ENCODE measurements around the gene MPHOSPH9.
"Not testable (repeated sequence)": the region's sequence is repeated elsewhere in the genome, so short reads cannot be mapped to it uniquely, and the experiment has no call there.

The MPHOSPH9 gene

DNA sequence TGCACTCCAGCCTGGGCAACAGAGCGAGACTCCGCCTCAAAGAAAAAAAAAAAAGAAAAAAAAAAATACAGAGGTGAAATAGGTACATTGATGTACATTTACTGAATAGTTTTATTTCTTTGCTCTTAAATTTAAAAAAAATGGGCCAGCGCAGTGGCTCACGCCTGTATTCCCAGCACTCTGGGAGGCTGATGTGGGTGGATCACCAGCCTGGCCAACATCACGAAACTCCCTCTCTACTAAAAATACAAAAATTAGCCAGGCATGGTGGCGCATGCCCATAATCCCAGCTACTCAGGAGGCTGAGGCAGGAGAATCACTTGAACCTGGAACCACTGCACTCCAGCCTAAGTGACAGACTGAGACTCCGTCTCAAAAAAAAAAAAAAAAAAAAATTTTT lies 25.1 kb downstream of the MPHOSPH9 start:
- DNase-seq: not testable (repeated sequence)

DNA sequence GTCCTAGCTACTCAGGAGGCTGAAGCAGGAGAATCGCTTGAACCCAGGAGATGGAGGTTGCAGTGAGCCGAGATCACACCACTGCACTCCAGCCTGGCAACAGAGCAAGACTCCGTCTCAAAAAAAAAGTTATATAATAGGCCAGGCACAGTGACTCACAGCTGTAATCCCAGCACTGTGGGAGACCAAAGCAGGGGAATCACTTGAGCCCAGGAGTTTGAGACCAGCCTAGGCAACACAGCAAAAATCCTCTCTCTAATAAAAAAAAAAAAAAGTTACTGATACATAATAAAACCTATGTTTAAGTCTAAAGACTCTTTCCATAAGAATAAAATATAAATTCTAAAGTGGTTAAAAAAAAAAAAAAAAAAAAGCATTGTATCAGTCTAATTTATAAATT lies 26.1 kb downstream of the MPHOSPH9 start:
- DNase-seq: not testable (repeated sequence)

DNA sequence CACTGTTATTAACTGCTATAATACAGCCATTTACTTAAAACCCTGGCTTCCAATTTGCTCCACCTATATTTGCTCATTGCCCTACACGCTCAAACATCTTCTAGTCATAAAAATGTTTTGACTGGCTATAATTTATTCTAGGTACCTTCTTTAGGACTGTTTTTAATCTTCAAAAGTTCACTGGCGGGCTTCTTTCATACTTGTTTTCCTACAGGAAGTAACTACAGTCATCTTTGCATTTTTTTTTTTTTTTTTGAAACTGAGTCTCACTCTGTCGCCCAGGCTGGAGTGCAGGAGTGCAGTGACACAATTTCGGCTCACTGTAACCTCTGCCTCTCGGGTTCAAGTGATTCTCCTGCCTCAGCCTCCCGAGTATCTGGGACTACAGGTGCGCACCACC lies 32.5 kb downstream of the MPHOSPH9 start:
- peak; percentile 32 for DNase-seq

DNA sequence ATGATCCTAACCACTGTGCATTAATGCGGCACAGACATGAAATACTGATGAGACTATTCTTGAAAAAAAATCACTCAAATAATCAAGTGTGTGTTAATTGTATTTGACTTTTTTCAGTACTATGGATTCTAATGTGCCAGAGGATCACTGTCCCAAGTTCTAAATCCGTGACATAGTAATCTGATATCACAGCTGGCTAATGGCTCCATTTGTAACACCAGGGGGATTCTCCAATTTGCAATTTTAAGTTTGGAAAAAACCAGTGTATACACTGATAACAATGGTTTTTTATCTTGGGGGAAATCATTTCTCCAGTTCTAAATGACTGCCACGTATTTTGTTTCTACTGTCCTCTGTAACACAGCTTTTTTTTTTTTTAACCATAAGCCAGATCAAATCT lies 33.0 kb downstream of the MPHOSPH9 start:
- no peak for DNase-seq

DNA sequence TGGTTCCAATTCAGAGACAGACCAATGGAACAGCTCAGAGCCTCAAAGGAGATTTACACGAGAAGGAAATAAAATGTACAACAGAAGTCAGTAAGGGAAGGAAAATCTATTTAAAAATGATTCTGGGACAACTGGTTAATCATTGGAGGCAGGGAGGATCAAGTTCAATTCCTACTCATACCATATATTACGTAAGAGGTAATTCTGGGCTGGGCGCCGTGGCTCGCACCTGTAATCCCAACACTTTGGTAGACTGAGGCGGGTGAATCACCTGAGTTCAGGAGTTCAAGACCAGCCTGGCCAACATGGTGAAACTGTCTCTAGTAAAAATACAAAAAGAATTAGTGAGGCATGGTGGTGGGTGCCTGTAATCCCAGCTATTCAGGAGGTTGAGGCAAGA lies 45.3 kb downstream of the MPHOSPH9 start:
- DNase-seq: no peak

DNA sequence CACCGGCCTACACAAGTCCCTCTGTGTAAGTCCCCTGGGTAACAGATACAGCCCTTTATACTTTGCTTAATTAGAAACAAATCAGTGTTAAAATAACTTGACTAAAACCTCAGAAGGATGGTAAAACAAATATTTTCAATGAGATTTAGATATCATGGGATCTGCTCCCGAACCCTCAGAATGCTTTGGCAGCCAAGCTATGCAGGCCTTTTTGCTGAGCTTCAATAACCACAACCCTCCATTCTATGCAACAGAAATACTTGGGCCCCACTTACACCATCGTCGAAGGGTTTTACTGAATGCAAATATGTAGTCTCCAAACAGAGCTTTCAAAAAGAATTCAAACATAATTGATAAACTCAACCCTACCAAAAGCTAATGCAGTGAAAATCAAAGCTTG lies 52.8 kb downstream of the MPHOSPH9 start:
- DNase-seq: no peak

DNA sequence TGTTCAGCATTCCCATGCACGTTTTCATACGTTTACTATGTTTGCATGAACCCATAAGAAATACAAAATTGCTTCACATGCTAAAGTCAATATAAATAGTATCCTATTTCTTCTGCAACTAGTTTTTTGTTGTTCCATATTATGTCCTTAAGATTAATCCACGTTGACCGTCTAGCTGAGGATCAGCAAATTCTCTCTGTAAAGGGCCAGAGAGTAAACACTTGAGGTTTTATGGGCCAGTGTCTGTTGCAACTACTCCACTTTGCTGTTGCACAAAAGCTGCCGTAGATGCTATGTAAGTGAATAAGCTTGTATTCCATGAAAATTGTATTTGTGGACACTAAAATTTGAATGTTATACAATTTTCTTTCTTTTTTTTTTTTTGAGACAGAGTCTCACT lies 61.0 kb downstream of the MPHOSPH9 start:
- no peak for DNase-seq

DNA sequence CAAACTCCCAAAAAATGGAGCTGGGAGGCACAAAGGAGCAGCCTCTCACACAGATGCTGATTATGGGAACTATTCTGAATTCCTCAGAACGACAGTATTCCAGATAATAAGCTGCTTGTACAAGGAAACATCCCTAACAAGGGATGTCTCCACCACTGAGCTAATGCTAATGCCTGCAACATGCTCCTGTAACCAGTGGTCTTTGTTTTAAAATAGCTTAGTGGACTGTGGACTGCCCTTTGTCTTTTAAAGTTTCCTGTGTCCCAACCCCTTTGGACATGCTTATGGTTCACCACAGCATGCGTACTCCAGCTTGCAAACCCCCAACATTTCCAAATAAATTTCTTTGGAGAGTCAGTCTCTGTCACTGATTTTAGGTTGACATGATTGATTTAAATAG lies 65.6 kb downstream of the MPHOSPH9 start:
- DNase-seq: no peak

DNA sequence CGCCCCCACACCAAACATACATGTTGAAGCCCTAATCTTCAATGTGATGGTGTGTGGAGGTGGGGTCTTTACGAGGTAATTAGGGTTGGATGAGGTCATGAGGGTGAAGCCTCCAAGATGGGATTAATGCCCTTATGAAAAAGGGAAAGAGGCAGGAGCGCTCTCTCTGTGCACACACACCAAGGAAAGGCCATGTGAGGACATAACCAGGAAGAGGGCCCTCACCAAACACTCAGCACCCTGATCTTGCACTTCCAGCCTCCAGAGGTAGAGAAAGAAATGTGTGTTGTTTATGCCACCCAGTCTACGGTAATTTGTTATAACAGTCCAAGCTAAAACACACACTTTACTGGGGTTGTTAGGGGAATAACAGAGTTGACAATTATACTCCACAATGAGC lies 67.4 kb downstream of the MPHOSPH9 start:
- DNase-seq: no peak

DNA sequence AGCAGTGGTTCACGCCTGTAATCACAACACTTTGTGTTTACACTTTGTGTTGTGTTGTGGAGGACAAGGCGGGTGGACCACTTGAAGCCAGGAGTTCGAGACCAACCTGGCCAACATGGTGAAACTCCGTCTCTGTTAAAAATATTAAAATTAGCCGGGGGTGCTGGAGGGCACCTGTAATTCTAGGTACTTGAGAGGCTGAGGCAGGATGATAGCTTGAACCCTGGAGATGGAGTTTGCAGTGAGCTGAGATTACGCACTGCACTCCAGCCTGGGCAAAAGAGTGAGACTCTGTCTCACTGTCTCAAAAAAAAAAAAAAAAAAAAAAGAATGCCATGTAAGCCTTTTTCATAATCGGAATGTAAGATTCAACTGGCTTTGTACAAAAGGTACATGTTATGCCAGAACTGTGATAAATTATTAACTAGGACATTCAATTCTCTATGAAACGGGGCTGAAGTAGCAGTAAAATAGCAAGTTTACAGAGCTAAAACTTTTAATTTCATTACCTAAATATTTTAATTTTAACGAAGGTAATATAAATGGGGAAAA lies 68.2 kb downstream of the MPHOSPH9 start:
- no peak for DNase-seq

DNA sequence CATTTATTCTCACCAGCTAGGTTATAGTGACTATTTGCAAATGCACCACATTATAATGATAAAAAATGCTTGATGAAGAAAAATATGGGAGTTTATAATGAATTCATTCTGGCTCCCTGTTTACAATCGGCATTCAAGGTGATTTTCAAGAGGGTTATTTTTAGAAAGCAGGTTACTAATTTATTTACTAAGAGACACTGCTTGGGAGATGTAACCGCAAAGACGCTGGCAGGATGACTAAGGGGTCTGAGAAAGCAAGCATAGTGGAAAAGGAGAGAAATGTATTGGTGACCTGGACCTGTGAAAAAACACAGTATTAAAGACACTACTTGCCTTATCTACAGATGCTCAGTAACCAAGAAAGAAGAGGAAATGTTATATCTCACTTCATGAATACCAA lies 68.7 kb downstream of the MPHOSPH9 start:
- DNase-seq: no peak

DNA sequence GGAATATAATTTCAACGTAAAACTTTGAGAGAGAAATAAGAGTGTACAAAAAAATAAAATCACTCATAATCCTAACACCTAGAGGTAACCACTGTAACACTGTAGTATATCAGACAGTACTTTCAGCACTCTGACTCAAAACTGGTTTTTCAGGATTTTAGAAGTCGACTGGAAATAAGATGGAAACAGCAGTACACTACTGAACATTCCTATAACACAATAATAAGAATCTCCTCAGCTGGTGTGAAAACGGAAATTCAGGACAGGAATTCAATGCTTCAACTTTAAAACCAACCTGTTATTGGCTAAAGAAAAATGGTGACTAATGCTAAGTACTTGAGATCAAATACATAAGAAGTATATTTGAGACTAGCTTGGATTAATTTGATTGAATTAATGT lies 69.7 kb downstream of the MPHOSPH9 start:
- no peak for DNase-seq

DNA sequence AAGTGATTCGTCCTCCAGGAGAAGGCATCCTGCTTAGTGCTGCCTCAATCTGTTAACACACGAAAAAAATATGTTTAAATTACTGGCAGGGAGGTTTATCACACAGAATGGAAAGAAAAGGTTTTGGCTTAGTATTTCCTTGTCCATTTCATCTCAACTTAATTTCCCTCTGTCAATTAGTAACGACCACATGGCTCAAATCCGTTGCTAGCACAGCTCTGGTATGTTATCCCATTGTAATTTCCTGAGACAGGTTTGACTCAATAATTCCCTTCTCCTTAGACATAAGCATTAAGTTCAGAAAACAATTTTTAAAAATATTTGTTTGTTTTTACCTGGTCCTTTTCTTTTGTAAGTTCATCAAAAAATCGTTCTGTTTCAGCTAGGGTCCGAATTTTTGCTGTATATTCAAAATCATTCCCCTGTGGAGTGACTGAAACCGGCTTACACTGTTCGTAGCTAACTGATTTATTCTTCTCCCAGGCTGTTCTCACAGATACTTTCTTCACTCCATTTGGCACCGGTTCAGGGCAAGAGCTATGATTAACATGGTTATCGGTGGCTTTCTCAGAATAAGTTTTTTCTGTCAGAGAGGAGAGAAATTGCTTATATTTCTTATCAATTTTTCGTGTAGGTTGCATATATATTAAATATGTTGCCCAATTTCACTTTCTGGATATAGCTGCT lies 72.0 kb downstream of the MPHOSPH9 start:
- DNase-seq: no peak

DNA sequence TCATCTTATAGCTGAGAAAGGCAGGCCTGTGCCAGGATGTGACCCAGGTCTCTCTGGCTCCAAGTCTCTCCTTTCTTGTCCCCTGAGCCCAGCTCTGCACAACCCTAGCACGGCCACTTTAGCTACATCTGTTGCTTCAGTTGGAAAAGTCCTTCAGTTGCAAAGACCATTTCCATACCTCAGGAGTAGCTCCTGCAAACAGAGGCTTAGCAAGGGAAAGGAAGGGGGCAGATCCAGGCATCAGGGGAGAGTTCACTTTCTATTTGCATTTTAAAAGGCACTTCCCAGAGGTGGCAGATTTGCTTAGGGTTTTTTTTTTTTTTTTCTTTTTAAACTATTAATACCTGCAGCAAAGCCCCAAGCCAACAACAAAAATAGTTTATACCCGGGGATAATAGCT lies 79.0 kb downstream of the MPHOSPH9 start:
- no peak for DNase-seq

DNA sequence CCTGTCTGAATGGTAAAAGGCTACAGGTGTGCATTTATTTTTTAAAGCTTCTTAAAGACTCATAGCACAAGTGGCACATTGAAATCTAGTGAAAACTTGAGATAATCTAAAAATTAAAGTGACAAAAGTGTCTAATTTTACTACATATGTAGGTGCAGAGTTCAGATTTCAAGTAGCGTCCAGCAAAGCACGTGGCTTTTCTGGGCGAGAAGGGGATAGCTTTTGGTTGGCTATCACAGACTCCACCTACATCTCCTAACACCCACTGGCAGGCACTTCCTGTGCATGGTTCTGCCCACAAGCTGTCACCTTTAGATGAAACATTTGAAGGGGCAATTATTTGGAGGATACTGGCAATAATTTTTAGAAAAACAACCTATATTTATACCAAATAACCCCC lies 80.1 kb downstream of the MPHOSPH9 start:
- DNase-seq: peak; percentile 22

DNA sequence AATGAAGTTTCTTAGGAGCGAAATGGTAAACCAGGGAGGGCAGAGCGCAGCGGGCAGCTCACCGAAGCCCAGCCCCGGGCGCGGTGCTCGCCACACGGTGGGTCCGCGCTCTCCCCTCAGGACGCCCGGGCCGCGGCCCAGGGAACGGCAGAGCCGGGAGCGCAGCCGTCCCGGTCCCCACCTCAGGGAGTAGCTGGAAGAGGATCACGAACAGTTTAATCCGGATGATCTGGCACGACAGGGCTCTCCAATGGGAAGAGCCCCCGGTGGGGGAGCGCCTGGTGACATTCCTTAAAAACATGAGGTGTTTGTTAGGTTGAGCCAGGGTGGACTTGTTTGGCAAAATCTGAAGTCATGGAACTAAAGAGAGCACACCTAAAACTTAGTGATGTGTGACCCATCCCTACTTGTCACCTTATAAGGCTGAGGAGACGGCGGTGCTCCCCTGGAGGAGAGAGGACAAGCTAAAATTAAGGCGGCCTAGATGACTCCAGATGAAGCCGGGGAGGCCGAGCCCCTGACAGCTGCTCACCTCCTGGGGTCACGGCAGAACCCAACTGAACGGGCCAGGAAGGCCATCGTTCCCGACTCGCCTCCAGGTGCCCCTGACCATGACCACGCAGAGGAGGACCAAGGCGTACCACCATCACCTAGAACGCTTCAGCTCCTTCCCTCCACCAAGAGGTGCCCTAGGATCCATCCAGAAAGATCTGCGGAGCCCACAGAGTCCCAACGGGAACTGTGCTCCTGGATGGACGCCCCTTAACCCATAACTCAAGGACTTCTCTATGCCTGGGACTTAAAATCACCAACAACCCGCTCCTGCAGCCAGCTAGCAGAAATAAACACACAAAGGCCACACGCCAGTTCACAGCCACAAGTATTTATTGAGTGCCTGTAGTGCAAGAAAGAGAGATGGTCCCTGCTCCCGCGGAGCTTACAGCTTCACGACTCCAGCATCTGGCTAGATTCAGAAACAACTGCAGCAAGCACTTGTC lies 81.2 kb downstream of the MPHOSPH9 start:
- DNase-seq: no peak

DNA sequence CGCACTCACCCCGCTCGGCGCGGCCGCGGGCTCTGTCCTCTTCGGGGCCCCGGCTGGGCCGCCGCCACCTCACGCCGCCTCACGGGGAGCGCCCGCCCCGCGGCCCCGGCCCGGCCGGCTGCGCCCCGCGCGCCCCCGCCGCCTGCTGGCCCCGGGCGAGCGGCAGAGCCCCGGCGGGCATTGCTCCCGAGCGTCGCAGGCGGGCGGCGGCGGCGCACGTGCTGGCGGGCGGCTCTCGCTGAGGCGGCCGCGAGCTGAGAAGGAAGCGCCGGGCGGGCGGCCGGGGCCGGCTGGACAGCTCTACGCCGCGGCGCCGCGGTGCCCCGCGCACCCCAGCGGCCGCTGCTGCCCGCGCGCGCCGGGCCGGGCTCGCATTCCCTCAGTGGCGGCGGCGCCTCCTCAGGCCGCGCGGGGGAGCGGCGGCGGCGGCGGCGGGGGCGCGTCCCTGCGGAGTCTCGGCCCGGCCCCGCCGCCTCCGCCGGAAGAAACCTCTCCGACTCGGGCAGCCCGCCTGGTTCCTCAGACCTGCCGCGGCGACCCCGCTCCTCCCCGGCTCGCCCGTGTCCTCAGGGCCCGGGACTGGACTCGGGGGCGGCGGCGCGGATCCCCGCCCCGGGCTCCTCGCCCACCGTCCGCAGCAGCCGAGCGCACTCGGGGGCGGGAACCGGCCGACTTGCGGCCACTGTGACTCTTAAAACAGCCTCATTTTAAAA lies 82.0 kb downstream of the MPHOSPH9 start, which contains the start of gene PITPNM2:
Gene PITPNM2, minus strand, starts transcription at position 347 of the 713 bp plus-strand sequence. CDS start 116,500 bp downstream, outside the sequence.
- peak; percentile 79 for DNase-seq

DNA sequence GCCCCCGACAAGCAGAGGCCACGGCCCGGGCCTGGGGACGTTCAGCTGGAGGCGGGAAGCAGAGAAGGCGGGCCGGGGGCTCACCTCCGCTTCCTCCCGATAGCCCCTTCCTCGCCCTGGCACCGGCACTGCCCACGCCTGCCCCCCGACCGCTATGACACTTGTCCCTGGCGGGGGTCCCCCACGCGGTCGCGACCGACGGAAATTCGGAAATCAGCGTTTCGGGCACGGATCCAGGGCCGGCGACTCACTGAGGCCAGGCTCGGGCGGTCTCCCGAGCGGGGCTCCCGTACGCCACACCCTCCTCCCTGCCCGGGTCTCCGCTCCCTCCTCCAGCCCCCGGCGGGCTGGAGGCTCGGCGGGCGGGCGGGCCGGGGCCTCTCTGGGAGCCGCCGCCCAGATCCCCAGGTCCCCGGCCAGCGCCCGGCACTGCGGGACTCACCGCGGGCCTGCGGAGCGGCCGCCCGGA lies 82.6 kb downstream of the MPHOSPH9 start:
- peak; percentile 42 for DNase-seq

DNA sequence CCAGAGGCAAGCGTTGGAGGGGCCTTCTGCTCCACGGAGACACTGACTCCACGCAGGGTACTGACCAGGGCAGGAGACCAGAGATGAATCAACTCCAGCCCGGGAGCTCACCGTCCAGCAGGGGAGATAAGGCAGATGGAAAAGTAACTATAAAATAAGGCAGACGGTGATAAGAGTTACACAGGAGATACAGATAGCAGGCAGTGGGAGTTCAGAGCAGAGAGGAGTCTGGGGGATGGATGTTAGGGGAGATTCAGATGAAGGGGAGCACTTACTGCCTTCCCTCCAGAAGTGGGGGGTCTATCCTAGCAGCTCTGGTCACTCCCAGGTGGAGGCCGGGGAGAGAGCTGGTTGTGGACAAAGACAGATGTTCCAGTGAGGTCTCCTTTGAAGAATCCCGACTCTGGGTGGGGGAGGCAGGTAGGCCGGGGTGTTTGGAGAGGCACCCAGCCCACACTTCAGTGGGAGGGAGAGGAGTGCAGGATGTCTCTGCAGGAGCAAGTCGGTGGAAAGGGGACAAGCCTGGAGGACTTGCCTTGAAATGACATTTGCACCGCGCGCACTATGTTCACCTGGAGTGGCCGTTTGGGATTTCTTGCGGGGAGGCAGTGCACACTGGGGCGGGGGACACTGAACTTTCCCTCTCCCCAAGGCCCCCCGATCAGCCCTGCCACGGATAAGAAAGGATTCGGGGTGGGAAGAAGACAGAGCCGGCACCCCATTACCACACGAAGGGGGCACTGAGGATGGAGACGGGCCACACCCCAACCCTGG lies 83.3 kb downstream of the MPHOSPH9 start:
- DNase-seq: no peak

DNA sequence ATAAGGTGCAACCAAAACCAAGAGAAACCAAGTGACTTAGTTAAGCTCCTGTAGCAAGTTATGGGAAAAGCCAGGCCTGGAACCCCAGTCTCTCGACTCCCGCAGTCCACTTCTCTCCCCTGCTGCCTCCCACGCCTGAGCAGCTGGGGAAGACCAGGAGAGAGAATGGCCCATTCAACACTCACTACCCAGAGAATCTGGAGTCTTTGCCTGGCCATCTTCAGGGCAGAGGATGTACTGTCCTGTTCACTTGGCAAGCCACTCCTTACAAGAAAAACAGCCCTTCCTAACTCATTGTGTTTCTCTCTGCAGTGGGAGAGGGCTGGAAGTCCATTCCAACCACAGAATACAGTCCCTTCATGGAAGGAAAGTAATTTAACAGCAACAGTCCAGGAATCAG lies 83.9 kb downstream of the MPHOSPH9 start:
- DNase-seq: no peak

DNA sequence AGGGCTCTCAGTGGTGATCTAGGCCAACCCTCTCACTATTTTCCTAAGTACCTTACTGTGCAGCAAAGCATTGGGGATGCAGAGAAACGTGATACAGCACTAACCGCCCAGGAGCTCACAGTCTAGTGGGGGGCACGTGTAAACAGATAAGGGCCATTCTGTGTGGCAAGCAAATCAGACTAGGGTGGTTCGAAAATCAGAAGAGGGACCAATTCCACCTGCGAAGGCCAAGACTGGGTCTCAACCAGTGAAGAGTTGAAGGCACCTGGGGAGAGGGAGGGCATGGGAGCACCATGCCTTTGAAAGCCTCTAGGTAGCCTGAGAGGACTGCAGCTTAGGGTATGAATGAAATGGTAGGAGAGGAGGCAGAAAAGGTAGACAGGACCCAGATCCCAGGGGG lies 84.3 kb downstream of the MPHOSPH9 start:
- no peak for DNase-seq

DNA sequence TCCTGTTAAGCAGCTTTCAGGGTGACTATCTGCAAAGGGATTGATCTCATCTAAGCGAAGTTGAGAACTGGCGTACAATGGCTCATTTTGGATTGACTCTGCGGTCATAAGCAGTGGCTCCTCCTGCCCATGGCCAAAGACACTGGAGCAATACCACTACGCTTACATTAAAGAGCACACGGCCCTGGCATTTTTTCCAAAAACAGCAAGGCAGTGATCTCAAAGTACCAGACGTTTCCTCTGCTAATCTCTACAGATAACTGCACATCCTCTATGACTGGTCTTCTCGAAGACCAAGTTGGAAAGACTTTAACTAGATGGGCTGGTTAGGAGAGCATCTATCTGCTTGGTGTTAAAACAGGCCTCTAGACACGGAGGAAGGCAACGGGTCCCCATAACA lies 84.7 kb downstream of the MPHOSPH9 start:
- DNase-seq: no peak

Data from CD4-positive, alpha-beta T cell treated with Interleukin-17A for 4 hours (primary cell).